HG02642 (cell line): ENCODE measurements around the gene ALCAM.
A peak's percentile ranks its signal among the peaks of the same experiment; 100 is the strongest.

Source experiments
- ATAC-seq: cut with Tn5 transposase; IDR thresholded peaks from one replicate; pipeline ENCODE4 v1.9.1; 2021; ENCODE audit warnings: mild to moderate bottlenecking; ENCODE audit not compliant: unreplicated experiment, poor library complexity

The ALCAM gene

DNA sequence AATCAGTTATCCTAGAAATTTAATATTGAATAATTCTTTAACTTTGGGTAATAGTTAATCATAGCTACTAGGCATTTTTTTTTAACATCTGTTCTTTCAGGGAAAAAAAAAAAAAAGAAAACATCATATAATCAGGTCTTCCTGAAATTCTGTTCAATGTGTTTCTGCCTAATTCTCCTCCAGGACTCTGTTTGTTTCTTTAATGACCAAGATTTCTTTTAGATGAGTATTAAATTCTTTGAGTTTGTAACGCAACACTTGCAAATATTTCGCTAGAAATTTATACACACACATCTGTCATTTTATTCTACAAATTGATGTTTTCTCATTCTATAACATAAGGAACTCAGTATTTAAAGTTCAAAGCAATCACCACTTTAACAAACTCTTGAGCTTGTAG is 56.7 kb downstream of the ALCAM start:
- no peak for ATAC-seq

DNA sequence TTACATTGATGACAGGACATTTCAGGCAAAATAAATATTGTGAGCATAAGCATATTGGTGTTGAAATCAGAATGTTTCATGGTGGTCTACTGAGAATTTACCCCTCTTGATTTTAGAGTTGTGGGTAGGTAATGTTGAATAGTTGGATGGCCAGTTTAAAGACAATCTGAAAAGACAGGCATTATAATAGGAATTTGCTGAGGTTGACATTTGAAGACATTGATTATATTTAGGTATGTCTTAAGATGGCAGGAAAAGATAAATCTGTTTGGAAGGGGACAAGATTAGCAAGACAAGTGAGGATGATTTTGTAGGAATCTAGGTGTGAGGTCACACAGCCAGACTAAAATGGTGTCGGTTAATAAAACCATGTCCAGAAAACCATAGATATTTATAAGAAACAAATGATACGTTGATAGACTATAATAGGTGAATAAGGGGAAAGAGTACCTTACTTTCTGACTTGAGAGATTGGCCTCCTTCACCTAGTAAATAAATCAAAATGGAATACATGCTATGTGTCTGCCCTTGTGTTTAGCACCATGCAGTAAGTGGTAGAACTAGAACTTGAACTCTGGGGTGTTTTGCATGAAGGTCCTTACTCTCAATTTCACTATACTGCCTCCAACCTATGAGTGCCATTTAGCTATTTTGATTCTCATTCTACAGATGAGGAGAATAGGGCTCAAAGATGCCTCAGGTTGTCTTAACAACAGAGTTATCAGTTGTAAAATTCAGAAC is 57.9 kb downstream of the ALCAM start:
- ATAC-seq = no peak

DNA sequence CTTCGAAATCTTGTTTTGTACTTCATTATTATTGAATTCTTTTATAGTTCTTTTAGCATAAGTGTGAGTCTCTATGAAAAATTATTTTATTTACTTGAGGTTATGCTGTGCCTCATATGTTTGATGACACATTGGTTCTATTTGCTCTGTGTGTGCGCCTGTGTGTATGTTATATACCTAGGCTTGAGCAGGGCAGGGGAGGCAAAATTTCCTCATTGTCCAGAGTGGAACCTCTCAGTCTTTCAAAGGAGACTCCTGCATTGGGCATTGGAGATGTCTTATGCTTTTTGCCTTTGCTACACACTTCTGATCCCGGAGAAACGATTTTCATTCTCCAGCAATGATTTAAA is 58.4 kb downstream of the ALCAM start:
- ATAC-seq = no peak

DNA sequence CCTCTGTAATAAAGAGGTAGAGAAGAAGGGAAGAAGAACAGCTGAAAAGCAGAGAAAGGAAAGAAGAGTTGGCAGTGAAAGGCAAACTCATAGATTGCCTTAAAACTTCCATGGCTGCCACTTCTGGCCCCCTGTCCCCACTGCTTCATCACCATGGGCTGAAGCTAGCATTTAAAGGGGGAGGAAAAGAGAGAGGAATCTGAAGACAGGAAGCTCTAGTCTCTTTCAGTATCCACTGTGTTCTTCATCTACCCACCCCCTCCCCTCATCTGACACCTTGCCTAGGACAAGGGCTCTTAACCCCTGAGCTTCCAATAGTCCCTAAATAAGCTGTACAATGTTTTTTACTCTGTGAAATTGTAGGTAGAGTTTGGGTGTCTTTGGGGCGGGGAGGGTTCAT is 60.6 kb downstream of the ALCAM start:
- ATAC-seq = no peak

DNA sequence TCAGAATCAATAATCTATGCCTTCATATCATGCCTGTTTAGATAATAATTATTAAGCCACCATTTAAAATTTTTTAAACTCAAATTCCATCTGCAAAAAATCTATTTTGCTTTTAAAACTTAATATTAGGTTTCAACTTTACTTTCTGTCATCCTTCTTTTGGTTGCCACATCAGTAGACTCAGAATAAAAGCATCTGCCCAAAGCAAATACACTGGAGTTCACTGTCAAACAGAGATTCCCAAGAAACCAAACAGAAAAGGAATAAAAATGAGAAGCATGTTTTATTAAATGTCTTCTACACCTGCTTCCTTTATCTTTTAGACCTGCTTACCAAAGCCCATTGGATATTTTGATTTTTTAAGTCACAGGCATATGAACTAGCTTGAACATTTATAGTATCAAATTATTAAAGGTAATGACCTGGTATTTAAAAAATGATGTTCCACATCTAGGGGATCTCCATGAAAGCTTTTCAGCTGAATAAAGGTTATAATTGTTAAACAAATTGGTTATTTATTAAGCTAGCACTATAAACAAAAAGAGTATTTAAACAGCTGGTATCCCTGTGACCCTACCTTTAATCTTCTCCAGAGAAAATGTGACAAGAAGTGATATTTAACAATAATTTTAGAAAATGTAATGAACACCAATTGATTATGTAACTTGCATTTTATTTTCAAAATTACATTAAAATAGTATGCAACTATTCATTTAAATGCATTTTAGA is 62.5 kb downstream of the ALCAM start:
- no peak for ATAC-seq

DNA sequence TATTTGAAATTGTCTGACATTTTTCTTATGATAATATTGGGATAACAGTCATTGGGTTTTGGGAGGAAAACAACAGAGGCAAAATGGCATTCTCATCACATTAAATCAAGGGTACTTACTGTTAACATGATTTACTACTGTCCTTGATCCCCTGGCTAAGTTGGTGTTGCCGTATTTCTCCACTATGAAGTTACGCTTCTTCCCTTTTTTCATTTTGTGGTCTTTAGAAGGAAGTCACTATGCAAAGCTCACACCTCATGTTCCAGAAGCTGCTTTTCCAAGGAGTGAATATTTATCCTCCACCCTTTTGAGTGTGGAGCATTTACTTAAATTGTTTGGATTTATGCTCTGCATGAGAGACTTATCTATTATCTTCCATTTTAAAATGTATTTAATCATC is 63.7 kb downstream of the ALCAM start:
- ATAC-seq = no peak

DNA sequence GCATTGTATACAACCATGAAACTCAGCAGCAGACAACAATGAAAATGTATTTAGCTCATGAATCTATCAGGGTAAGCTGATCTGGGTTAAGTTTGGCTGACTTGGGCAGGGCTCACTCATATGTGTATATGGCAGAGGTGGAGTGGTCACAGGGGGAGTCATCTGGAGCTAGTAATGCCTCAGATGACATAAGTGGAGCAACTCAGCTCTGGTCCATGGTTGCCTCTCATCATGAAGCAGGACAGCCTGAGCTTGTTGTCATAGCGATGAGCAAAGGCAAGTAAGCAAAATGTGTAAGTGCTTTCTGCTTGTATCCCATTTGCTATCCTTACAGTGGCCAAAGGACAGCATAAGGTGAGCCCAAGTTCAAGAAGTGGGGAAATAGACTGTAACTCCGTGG is 64.5 kb downstream of the ALCAM start:
- ATAC-seq = peak; percentile 54

DNA sequence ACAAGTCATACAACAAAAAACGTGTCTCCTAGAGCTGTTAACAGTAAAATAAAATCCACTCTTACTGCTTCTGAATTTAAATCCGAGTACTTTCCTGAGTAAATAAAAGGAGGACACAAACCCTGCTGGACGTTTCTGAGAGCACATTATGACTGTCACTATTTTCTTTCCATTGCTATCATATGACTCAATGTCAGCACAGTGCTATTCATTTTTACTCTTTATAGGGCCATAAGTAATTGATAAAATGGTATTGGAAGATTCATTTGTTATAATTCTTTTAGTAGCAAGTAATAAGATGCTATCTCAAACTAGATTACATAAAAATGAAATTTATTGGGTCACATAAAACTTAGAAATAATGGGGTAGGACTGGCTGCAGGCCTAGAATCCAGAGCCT is 68.6 kb downstream of the ALCAM start:
- ATAC-seq = no peak

DNA sequence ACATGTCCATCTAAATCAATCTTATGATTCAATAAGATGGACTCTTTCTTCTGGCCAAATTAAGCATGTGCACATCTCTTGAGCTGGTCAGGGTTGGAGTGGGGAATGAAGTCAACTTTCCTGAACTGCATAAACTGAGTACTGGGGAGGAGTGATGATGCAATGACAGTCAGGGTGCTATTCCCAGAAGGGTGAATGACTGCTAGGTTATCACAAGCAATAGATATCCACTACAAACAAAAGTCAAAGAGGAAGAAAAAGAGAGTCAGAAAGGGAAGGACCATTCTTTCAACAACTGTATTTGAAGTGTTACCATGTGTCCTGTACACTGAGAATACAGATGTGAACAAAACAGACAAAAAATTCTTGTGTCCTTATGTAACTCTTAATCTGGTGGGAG is 70.0 kb downstream of the ALCAM start:
- no peak for ATAC-seq

DNA sequence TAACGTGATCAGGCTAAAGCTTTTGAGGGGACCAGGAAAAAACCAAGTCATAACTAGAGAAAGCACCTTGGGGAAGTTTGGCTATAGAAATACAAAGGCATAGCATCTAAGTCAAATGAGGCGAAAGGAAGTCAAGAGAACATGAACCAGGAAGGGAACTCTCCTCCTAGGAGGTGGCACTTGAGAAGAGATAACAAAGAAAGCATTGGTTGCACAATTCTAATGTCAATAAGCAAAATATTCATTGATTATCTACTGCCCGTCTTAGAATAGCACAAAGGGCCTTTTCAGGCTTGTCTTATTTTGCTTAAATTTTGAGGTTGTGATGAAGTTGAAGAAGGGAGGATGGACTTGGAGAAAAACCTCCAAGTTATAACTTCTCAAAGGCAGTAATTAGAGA is 73.4 kb downstream of the ALCAM start:
- no peak for ATAC-seq

DNA sequence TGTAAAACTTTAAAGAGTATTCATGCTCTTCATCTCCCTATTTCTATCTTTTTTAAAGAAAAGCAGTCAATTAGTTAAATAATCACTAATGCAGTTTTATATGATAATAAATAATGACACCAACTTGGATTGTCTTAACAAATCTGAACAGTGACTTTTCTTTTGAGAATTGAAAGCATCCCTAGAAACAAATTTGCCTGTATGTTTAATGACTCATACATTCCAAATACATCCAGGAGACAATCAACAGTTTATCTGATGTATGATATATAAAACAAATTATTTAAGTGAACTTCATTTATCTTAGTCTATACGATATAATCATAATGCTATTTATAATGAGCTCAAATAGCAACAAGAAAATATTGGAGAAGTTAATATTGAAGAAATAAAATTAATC is 78.0 kb downstream of the ALCAM start:
- no peak for ATAC-seq

DNA sequence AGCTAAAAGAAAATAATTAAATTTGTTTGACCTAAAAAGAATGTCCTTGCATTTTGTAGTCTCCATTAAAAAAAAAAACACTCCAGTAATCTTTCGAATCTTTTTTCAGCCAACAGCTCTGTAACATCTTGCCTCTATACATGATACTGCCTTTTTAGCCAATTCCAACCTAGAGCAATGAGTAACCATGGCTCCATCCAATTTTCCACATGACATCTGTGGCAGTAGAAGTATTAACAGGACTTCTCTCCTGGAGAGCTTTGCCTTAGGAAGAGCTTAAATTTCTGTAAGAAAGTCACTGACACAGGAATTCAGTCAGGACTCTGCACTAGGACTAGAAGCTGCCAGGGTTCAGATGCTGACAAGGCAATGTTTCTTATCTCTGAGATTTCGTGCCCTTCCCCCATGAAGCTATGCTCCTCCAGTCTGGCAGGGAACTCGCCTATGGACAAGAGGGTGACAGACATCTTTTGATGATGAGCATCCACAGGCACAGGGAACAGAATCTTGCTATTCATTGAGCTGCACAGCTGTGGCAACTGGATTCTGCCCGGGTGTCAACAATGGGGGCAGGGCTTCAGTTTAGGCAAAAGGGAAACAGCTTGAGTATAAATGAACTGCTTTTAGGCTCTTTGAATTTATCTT is 81.8 kb downstream of the ALCAM start:
- ATAC-seq = no peak

DNA sequence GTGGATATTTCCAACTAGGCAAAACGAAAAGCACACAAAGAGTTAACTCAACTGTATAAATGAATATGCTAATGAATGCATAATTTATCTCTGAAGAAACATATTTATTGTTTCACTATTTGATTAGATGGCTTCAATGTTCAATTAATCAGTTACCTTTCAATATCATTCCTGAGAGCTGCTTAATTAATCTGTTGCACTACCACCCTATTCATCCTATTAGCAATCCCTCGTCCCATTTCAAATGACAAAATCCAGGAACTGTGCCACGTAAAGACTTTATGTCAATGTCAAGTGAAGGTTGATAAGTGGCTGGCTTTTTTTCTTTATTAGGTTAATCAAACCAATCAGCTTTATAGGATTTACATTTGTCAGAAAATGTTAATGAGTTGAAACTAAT is 82.7 kb downstream of the ALCAM start:
- ATAC-seq = no peak

DNA sequence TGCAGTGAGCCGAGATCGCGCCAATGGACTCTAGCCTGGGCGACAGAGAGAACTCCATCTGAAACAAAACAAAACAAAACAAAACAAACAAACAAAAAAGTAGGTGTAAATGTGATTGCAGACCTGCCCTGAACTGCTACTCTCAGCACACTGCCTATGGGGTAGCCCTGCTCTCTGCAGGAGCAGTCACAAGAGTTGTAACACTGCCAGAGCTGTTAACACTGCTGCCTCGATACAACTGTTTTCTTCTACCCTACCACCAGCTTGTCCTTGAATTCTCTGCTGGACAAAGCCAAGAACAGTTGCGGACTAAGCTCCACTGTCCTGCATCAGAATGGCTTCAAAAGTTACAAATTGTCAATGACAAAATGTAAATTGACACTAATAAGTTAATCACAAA is 89.3 kb downstream of the ALCAM start:
- ATAC-seq = no peak

DNA sequence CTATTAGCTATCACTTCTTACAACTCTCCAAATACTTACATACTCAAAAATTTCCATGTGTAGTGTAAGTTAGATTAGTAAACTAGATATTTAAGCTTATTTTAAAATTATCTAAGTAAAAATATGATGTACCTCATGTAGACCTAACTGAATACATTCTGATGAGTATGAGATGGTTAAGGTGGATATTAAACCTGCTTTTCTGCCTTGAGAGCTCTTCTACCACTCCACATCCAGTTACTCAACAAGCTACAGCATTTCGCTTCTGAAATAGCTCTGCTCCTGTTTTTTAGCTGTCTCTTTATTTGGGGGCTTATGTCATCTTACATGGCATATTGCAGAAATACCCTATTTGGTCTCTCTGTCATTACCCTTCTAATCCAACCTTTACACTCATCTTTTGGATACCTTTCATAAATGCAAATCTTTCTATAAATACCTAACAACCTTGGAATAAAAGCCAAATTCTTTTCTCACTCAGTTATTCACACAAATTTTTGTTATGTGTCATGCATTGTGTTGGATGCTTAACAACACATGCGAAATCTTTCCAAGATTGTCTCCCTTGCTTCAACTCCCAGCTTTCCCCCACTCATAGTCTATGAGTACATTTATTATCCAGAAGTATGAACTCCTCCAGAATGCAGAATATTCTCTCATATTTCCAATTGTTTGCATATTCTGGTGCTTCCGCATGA is 92.0 kb downstream of the ALCAM start:
- no peak for ATAC-seq

DNA sequence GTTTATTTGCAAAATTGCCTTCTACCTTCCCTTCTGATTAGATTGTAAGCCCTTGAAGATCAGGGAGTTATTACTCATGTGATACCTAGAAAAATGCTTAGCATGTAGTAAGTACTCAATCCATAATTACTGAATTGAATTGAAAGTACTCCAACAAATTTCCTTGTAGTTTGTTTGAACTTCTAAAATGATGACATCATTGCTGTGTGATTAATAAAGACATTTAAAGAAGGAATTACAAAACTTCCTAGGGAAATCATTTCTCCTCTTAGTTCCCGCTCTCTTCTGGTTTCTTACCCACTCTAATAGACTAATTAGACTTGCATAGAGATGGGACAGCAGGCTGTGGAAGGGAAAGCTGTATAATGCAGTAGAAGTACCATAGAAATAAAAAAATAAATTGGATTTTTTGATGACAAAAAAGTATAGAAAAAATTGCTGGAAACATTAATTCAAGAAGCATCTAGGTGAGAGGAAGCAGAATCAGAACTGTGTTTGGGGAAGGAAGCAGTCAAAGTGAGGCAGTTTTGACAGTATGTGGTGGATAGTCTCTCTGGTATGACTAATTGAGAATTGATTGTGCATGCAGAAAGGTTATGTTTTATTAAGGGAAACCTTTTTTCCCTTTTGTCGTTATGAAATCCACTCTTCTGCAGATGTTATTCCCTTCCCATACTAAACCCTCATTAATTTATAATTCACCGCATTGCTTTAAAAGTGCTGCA is 93.0 kb downstream of the ALCAM start:
- no peak for ATAC-seq

DNA sequence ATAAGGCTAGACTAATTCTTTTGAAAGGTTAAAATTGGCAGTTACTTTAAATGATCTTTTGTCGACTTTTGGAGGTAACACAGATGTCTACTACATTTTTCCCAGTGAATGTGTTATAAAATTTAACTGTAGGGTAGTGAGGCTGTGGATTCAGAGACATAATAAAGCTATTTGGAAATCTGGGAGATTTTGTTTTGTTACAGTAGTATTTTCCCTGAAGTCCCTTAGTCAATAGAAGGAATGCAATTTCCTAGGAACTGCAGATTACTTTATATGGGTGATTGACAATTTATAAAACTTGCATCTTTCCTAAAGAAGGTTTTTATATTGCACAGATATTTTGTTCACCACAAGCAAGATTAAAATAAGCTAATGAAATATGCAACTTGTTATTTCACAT is 96.9 kb downstream of the ALCAM start:
- no peak for ATAC-seq

DNA sequence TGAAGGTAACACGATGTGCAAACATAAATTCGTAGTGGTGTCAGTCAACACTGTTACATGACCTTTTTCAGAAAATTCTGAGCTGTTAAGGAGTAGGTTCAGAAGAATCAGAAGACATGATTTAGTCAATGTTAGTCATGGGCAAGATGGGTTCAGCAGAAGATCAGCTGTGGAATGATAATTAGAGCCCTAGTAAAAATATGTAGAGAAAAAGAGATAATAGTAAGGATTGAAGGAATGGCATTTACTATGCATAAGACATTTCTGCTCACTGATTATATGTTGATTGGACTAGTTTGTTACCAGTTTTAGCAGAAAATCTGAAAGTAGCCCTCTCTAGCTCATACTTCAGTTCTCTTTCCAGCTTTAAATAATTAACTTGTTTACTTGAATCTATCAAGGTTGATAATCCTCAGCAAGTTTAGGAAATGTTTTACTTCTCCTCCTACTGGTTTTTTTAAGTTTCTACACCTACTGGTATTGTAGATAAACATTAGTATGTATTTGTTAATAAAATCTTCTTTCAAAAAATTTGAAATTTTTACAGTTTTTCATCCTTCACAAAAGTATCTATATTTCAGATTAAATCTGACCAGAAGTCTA is 98.6 kb downstream of the ALCAM start:
- no peak for ATAC-seq

DNA sequence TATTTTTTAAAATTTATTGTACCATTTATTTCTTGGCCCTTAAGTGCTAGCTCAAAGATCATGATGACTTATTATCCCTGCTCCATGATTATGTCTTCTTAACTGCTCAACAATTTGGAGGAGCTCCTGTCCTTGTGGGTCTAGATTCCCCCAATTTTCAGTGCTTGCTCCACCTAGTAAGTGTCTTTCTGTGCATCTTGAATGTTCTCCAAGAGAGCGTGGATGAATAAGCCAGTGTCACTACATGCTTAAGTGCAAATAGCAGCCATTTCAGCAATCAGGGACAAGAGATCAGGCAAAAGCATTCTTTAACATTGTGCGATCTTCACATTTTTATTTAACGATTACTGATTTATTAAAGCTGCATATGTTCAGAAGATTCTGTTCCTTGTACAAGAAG is 99.4 kb downstream of the ALCAM start:
- no peak for ATAC-seq
